ENCODE measurements around the gene ACADS. TPM values are rescaled to one million over a fixed set of nuclear protein-coding genes. Genes with fewer than 3 reads are reported as not detected.

Gene ACADS
- total RNA-seq, 1 experiment from 2014 or later = 28.4 TPM

DNA sequence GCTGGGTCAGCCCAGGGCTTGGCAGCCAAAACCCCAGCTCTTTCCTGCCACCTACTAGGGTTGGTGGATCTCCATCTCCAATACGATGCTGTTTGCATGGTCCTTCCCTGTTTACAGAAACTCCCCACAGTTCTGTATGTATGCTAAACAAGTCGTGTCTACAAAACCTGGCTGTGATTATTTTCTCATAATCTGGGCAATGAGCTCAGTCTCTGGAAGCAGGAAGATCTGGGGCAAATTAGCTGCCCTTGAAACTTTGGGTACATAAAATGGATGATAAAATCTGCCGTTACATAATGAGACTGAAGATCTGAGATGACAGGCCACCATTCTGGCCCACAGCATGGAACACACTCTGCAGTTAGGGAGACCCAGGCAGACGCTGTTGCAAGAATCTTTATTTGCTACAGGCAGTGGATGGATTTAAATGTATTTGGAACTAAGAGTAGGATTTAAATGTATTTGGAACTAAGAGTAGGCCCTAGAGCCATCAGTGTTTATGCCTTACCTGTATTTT is 31.7 kb downstream of the ACADS start:
- DNase-seq (ENCODE audit: low spot score) = no peak

DNA sequence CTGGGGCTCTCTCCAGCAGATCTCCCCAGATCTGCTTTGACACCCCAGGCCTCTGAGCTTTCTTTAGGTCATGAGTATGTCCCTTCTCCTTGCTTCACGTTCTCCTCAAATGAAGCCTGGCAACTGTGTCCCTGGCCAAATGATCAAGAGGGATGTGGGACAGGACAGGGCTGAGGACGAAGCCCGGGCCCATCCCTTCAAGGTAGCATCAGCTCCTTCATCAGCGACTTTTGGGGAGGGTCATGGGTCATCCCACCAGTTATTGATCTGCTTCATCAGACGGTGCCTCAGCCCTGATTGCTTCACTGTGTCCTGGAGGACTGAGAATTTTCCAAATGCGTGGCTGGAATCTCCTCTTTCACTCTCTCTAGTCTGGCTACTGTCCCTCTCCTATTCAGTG is 32.3 kb downstream of the ACADS start:
- no peak for DNase-seq (ENCODE audit: low spot score)

DNA sequence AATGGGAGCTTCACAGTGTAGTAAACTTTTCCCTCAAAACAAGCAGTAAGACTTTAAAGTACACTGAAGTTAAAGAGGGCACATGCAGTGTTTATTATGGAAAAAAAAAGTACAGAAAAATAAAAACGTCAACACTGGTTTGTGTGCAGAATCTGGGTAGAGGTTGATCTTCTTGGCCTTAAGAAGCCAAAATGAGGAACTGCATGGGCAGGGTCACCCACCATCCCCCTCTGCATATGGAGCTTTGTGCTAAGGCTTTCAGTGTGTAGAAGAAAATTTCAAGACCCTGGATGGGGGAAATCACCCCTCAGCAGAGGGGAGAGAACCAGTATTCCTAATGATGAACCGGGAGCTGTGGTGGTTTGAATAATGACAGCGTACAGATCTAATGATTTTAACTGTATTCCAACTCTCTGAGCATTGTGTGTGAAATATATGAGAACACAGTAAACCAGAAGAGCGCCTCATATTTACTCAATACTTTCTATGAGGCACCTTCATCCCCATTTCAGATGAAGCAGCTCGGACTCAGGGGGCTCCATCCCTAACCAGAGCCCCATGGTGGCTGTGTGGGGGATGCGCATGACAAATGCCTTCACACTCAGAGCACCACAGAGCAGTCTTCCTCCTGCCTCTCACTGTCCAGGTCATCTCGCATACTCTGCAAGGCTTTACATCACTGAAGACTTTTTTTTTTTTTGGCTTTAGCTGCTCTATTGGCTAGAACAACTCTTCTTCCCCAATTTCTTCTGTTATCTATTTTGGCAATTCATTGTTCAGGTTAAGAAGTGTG is 33.4 kb downstream of the ACADS start:
- no peak for DNase-seq (ENCODE audit: low spot score)

DNA sequence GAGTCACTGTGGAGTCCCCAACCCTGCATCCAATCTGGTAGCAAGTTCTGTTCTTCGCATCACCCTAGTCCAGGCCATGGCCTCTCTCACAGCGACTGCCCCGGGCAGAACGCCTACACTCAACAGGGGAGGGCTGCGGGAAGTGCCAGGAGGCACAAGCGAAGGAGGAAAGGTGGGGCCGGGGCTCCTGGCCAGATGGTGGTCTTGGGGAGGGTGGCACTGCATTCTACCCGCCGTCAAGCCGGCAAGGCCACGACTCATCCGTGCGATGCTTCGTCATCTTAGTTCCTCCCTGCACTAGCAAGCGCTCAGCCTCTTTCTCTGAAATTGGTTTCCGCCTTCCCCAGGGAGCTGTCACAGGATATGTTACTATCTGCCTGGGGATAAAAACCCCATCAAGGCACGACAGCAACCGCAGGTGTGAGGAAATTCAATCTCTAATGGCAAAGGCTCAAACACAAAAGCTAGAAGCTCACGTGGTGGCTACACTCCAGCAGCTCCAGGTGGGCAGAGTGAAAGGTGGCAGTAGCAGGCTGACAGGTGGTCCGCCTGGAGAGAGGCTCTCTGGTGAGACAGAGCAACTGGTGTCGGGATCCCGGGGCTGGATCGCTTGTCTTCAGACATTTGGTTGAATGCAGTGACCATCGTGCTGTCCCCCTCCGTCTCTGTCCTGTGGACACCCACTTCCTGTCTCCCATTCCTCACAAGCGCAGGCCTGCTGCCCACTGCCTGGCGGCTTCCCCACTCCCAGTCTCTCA is 34.1 kb downstream of the ACADS start:
- no peak for DNase-seq (ENCODE audit: low spot score)

DNA sequence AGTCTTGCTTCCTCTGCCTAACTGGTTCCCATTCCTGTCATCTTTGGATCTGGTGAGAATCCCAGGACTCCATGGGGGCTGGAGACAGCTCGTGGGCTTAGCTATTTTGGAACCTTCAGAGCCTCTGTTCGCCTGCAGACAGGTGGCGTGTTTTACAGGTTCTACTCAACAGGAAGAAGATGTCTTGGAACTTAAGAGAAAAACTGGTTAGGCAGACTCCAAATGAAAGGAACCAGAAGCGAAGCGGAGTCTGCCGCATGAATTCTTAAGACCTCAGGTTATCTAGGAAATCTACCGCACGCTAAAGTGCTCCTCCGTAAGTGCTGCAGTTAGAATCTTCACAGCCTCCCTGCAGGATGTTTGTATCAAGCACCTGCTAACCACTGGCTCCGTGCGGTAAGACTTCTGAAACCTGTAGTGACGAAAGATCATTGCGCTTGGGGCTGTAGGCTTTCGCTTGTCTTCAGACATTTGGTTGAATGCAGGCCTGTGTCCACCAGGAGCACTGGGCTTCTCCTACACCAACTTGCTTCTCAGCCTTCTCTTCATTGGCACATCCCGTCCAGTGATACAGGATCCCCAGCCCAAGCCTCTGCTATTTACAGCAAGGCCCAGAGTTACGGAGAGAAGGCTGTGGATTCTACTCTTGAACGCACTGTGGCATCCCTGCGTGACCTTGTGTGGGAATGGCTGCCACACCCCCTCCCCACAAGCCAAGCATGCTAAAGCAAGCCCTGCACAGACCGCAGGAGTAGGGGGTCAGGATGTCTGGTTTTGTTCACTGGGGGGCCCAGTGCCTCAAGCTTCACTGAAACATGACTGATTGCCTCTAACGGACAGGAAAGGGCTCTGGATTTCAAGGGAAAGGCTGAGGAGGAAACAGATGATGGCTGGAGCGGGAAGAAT is 35.0 kb downstream of the ACADS start:
- DNase-seq (ENCODE audit: low spot score) = no peak

DNA sequence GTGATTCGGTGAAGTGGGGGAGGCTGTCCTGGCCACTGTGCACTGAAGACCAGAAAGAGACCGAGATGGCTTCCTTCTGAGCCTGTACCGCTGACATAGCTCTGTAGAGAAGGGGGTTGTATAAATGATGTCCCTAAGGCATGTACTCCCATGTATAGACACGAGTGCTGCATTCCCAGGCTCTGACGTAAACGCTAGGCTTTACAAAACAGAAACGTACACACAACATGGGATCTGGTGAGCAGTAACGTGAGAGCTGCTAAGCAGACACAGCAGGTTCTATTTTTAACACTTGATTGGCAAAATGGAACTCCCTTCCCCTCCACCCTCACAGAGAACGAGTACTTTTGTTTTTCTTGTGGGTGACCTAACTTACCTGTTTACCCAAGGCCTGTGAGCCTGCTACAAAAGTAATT is 35.9 kb downstream of the ACADS start:
- DNase-seq (ENCODE audit: low spot score) = no peak

DNA sequence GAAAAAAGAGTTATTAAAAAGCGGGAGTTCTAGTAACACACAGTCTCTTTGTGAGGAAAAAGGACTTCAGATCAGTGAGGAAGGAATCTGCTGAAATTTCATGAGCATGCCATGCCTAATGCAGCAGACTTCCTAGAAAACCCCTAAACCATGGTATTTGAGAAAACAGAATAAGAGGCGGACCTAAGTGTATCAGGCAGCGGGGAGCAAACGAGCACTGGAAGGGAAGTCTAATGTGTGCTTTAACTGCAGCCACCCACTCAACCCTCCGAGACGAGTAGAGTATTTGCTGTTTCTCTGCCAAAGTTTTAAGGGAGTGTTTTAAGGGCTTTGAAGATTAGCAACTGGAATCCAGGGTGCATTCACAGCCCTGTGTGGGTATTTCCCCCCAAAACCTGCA is 36.5 kb downstream of the ACADS start:
- no peak for DNase-seq (ENCODE audit: low spot score)

DNA sequence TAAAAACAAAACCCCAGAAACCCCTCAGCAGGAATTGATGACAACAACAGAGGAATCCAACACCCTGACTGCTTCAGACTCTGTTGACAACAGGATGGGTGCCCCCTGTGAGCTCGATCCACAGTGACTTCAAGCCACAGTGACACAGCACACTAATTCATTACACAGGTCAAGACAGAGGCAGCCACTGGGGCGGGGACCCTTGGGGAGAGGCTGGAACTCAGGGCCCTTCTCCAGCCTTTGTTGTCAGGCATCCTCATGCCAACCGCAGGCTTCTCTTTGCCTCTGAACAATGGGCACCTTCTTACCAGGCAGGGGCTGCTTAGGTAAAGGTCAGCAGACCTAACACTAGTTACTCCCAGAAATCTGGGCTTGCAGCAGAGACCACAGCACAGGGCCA is 37.6 kb downstream of the ACADS start:
- no peak for DNase-seq (ENCODE audit: low spot score)

DNA sequence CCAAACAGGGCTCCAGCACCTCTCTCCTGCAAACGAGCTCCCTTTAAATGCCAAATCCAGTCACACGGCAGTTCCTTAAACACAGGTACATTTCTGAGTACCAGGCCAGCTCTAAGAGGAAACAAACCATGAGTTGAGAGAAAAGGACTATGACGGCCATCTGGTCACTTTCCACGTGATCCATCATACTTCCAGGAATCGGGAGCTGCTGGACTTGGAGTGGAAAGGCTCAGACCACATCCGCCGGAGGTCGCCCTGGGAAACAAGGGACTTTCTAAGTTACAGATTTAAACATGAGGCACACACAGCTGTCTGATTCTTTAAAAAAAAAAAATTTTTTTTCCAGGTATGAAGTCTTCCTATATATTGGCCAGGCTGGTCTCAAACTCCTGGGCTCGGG is 39.2 kb downstream of the ACADS start:
- no peak for DNase-seq (ENCODE audit: low spot score)

DNA sequence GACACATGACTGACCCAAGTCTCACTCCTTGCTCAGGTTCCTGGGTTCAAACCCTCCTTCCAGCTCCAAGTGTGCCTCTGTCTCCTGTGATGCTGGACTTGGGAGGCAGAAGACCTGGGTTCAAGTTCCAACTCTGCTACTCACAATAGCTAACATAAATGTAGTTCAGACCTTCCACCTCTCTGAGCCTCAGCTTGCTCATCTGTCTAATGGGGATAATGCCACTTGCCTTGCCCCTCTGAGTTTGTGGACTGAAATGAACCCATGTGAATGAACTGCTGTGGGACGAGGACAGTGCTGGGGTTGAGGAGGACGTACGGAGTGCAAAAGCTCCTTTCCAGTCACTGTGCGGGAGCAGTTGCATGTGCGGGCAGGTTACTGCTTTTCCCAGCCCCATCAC is 40.9 kb downstream of the ACADS start:
- no peak for DNase-seq (ENCODE audit: low spot score)

DNA sequence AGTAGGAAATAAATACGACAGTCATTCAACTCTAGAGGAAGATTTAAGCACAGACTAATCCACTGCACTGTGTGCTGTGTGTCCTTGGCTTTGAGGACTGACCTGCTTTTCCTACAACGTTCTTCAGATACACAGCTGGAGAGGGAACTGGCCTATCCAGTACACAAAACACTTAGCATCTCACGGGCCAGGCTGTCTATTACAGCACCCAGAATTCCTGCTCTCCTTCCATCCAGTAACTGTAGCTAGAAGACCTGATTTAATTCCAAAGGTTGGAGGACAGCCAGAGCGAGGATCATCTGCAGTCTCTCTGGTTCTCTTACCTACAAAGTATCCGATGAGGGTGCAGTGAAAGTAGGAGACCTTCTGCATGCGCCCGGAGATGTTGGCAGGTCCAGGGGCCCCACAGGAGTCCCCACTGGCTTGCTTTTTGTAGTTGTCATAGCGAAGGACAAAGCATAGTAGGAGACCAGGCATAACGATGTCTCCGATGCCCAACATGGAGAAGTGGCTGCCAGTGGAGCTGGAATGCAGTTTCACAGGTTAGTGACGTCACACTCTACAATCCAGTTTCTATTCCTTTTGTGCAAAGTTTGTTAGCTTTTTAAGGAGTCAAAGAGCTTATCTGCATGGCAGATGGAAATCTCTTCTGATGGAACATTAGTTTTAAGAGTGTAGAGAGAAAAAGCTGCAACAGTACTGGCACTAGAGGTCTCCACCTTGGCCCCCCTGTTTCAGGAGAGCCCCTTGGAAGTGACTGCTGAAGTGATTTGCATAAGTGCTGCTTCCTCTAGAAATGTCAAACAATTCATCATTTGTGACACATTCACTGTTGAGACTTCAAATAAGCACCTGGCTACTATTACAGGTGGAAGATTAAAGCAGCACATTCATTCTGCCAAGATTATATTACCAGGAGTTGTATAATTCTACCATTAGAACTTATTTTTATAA is 41.7 kb downstream of the ACADS start:
- no peak for DNase-seq (ENCODE audit: low spot score)

DNA sequence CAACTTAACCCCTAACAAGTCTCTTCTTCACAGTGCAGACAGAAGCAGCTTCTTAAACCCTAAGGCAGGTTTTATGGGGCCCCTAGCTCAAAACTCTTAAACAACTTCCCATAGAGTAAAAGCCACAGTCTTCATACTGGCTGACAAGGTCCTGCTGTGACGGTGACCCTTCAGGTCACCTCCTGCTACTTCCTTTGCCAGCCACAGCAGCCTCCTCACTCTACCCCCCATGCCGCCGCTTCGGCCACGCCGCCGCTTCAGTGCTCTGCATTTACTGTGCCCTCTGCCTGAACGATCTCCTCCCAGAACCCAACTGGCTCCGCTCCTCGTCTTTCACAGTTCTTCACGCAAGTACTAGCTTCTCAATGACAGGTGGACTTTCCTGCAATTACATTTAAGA is 45.5 kb downstream of the ACADS start:
- no peak for DNase-seq (ENCODE audit: low spot score)

DNA sequence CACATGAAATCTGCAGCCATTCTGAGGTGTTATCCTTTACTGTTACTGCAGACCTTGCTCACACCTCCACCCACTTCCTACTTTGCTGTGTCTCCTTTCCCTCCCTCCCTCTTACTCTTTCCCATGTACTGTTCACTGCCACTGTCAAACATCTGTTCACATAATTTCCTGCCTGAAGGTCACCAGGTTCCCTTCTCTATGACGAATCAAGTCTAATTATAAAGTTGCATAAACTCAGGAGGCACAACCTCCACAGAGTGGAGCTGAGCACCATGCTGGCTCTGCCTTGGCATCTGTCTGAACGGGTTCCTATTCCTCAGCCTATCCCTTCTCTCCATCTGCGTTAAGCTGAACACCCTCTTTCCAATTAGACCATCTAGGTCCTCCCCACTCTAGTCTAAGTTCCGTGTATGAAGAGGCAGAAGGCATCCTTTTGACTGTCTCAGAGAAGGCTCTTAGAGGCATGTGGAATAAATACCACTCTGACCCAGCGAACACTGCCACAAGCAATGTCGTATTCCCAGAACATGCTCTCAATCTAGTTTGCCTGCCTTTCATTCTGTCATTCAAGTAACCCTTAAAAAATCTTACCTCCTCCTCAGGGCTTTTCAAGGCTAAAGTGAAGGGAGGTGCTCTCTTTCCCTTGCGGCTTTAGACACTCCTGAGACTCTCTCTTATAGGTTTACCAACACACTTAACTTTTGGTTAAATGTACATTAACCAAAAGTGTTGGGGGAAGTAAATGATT is 48.7 kb downstream of the ACADS start:
- no peak for DNase-seq (ENCODE audit: low spot score)

DNA sequence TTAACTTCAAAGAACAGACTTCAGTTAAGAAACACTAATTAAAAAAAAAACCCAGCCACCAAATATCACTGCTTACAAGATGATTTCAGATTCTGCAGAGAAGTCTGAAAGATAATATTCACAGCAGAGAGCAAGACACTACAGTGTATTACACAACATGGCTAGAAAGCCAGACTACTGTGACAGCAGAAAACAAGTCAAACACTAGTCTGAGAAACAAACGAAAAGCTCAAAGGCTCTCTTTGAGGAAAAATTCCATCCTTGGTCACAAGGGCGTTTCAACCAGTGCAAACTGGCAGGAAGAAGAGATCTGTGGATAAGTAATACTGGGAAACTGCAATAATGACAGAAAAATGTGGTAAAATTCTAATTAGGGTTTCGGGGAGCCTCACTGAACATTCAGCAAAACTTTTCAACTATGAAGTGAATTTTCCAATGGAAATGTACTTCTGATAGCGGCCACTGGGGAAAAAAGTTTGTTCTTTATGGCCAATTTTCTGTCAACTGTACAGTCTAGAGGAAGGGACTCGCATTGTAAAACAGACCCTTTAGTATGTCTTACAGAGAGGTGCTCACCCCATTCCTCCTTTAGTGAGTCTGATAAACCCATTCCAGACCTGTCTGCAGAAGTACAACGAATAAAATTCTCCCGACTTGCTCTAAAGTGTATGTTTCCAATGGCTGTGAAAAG is 50.4 kb downstream of the ACADS start:
- no peak for DNase-seq (ENCODE audit: low spot score)

DNA sequence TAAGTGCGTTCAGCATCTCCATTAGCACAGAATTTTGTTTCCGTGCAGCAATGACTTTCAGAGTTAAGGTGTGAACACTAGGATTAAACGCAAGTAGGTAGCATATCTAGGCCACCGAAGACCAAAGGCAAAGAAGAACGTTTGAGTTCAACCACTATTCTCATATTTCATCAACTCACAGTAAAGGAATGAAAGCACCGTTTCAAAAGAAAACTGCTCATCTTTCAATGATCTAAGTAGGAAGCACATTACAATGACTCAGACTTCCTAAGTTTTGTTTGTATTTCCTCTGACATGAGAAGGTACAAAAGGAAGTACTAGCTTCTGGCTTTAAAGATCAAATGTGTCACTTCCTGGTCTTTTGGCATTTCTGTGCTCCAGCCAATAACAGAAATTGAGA is 57.6 kb downstream of the ACADS start:
- peak; percentile 18 for DNase-seq (ENCODE audit: low spot score)

DNA sequence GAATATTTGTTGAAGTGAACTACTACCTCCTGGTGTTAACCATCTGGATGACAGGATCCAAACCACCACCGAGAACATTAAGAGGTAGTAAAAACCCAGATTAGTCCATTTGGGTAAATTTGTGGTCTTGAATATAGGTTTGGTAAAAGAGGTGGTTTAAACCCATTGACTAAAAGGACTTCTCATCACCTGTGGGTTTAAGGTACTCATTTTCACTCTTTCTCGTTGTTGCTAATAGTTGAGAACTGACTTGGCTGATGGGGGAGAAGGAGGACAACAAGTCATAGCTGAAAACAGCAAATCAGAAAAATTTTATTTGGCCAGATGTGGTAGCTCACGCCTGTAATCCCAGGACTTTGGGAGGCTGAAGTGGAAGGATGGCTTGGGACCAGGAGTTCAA is 59.2 kb downstream of the ACADS start:
- DNase-seq (ENCODE audit: low spot score) = no peak

DNA sequence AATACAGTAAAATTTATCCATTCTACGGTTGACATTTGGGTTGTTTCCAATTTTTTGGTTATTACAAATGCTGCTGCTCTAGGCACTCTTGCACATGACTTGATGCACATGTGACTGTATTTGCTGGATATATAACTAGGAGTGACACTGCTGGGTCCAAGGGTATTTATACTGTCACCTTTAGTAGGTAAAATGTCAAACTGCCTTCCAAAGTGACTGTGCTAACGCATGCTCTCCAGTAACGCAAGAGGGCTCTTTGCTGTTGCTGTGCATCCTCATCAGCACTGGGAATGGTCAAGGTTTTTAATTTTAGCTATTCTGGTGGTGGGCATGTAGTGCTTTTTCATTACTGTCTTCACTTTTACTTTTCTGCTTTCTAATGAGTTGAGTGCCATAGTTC is 62.3 kb downstream of the ACADS start:
- no peak for DNase-seq (ENCODE audit: low spot score)
